Measurements from ENCODE around the gene HPS1. TPM values are rescaled to one million over a fixed set of nuclear protein-coding genes. Genes with fewer than 3 reads are reported as not detected.

Gene HPS1
- total RNA-seq, 1 experiment from 2014 or later: 19.1 TPM

- Histone ChIP-seq H3K79me2 (ENCODE audit: low read length) (peaks cover 11% of the 10 kb centered on the region), H3K4me1 (ENCODE audit: insufficient read depth, low read length) (peaks cover 15% of the 10 kb centered on the region), H3K9me2 (replicated peaks; ENCODE audit: low read length) (no peaks in the 10 kb centered on the region), H4K20me1 (ENCODE audit: low read length) (no peaks in the 10 kb centered on the region), H3K4me2 (ENCODE audit: low read length) (no peak overlapping the region), H3K27me3 (ENCODE audit: low read length) (no peaks in the 10 kb centered on the region), H2AFZ (ENCODE audit: low read length) (no peak overlapping the region), H3K27ac (ENCODE audit: low read length) (no peak overlapping the region), H3K36me3 (ENCODE audit: low read depth, low read length) (no peaks in the 10 kb centered on the region), H3K4me3 (ENCODE audit: low read length) (no peak overlapping the region), H3F3A (ENCODE audit: low read length, unreplicated experiment) (no peaks in the 10 kb centered on the region), H3K9me3 (ENCODE audit: low read length) (no peaks in the 10 kb centered on the region), H3K9ac (ENCODE audit: low read length) (no peak overlapping the region)
- ATAC-seq (no peak), DNase-seq (no peak)
- intact Hi-C loops (cut with micrococcal nuclease): no loop called here
- no TSS peak for BruUV-seq (replicated peaks)
- ChIA-PET CTCF (interaction anchor here (0.6 kb wide), 1 partner anchor 145 kb away, joined by 4 read pairs; no protein-coding TSS in a partner anchor), POLR2A (ENCODE audit: unreplicated experiment) (no interaction called here)
- TF ChIP-seq EZH2phosphoT487 (IDR thresholded peaks at IDR 0.05; ENCODE audit: borderline replicate concordance, low read length) (no peak), CTCF (conservative IDR thresholded peaks at IDR 0.05; ENCODE audit: low read depth, low read length) (no peak), EZH2 (IDR thresholded peaks at IDR 0.05; ENCODE audit: low read length, unreplicated experiment) (no peak)
Observed at GRCh38 chr10:98411768-98412167, 35.0 kb downstream of the HPS1 start.

- Histone ChIP-seq H3K79me2 (ENCODE audit: low read length) (peaks cover 11% of the 10 kb centered on the region), H3K9me3 (ENCODE audit: low read length) (no peaks in the 10 kb centered on the region), H3K9ac (ENCODE audit: low read length) (no peak overlapping the region), H3K27me3 (ENCODE audit: low read length) (no peaks in the 10 kb centered on the region), H3K27ac (ENCODE audit: low read length) (no peak overlapping the region), H2AFZ (ENCODE audit: low read length) (no peak overlapping the region), H3K4me2 (ENCODE audit: low read length) (no peak overlapping the region), H3K4me1 (ENCODE audit: insufficient read depth, low read length) (peaks cover 15% of the 10 kb centered on the region), H3K4me3 (ENCODE audit: low read length) (no peak overlapping the region), H4K20me1 (ENCODE audit: low read length) (no peaks in the 10 kb centered on the region), H3F3A (ENCODE audit: low read length, unreplicated experiment) (no peaks in the 10 kb centered on the region), H3K36me3 (ENCODE audit: low read depth, low read length) (no peaks in the 10 kb centered on the region), H3K9me2 (replicated peaks; ENCODE audit: low read length) (no peaks in the 10 kb centered on the region)
- no peak for TF ChIP-seq CTCF (conservative IDR thresholded peaks at IDR 0.05; ENCODE audit: low read depth, low read length)
- no peak for TF ChIP-seq EZH2 (IDR thresholded peaks at IDR 0.05; ENCODE audit: low read length, unreplicated experiment)
- TF ChIP-seq EZH2phosphoT487 (IDR thresholded peaks at IDR 0.05; ENCODE audit: borderline replicate concordance, low read length): no peak
- CTCF ChIA-PET: interaction anchor here (0.6 kb wide), 1 partner anchor 144 kb away, joined by 4 read pairs; no protein-coding TSS in a partner anchor
- DNase-seq (no peak), ATAC-seq (no peak)
- POLR2A ChIA-PET (ENCODE audit: unreplicated experiment): no interaction called here
- intact Hi-C loops (cut with micrococcal nuclease): no loop called here
- no TSS peak for BruUV-seq (replicated peaks)
Observed at GRCh38 chr10:98411166-98411565, 35.6 kb downstream of the HPS1 start.

GRCh38 chr10:98410759-98411158, 36.0 kb downstream of the HPS1 start:
- no peak for TF ChIP-seq EZH2 (IDR thresholded peaks at IDR 0.05; ENCODE audit: low read length, unreplicated experiment)
- no peak for TF ChIP-seq CTCF (conservative IDR thresholded peaks at IDR 0.05; ENCODE audit: low read depth, low read length)
- no peak for TF ChIP-seq EZH2phosphoT487 (IDR thresholded peaks at IDR 0.05; ENCODE audit: borderline replicate concordance, low read length)
- CTCF ChIA-PET: no interaction called here

More at GRCh38 chr10:98410759-98411158, 36.0 kb downstream of the HPS1 start:
- DNase-seq (no peak), ATAC-seq (no peak)
- Histone ChIP-seq H3K27ac (ENCODE audit: low read length) (no peak overlapping the region), H3K79me2 (ENCODE audit: low read length) (peaks cover 11% of the 10 kb centered on the region), H3F3A (ENCODE audit: low read length, unreplicated experiment) (no peaks in the 10 kb centered on the region), H3K4me1 (ENCODE audit: insufficient read depth, low read length) (peaks cover 13% of the 10 kb centered on the region), H3K9me3 (ENCODE audit: low read length) (no peaks in the 10 kb centered on the region), H3K9ac (ENCODE audit: low read length) (no peak overlapping the region), H3K36me3 (ENCODE audit: low read depth, low read length) (no peaks in the 10 kb centered on the region), H3K4me3 (ENCODE audit: low read length) (no peak overlapping the region), H4K20me1 (ENCODE audit: low read length) (no peaks in the 10 kb centered on the region), H3K27me3 (ENCODE audit: low read length) (no peaks in the 10 kb centered on the region), H3K4me2 (ENCODE audit: low read length) (no peak overlapping the region), H3K9me2 (replicated peaks; ENCODE audit: low read length) (no peaks in the 10 kb centered on the region), H2AFZ (ENCODE audit: low read length) (no peak overlapping the region)
- intact Hi-C loops (cut with micrococcal nuclease): no loop called here
- POLR2A ChIA-PET (ENCODE audit: unreplicated experiment): no interaction called here
- BruUV-seq (replicated peaks): no TSS peak
